IMR-90 (cell line): Measurements from ENCODE around the gene SLC25A21. TPM values are rescaled to one million over a fixed set of nuclear protein-coding genes. Genes with fewer than 3 reads are reported as not detected.

Experiments
- ATAC-seq: fragments of 200-7000 bp; cut with Tn5 transposase; 2 replicates; pipeline ENCODE4 v1.9.1; 2020; ENCODE audit warnings: low read depth, mild to moderate bottlenecking, moderate library complexity
- BruUV-seq: library from RNA; stranded (reverse); fragments of 400-500 nt; replicated peaks from 2 replicates; lab custom pipeline; 2021; lab: Mats Ljungman, UMichigan
- CTCF ChIA-PET: fragments of 300-600 bp; formaldehyde crosslinking; extraction: SDS; loops from one replicate; lab custom pipeline; 2021; ENCODE audit warnings: antibody characterized with exemption; lab: Yijun Ruan, JAX
- POLR2A ChIA-PET: fragments of 300-600 bp; sonication (Branson Sonifier 250); formaldehyde crosslinking; loops from one replicate; lab custom pipeline; 2022; ENCODE audit warnings: antibody characterized with exemption; ENCODE audit not compliant: unreplicated experiment; lab: Charles Lee
- DNase-seq: peaks from one replicate; pipeline ENCODE4 v3.0.0; 2013
- H2AFZ ChIP-seq: replicated peaks from 2 replicates; pipeline ENCODE3; 2013; ENCODE audit warnings: low read length, mild to moderate bottlenecking; ENCODE audit not compliant: poor library complexity
- H2AK5ac ChIP-seq: 2 replicates; pipeline ENCODE4 v1.6.1; 2013; ENCODE audit warnings: low read depth, low read length, inconsistent platforms
- H2AK9ac ChIP-seq: replicated peaks from 2 replicates; pipeline ENCODE3; 2013; ENCODE audit warnings: mild to moderate bottlenecking, low read depth, low read length, moderate library complexity; ENCODE audit not compliant: poor library complexity
- H2BK120ac ChIP-seq: 2 replicates; pipeline ENCODE4 v1.6.1; 2013; ENCODE audit warnings: low read depth, low read length, inconsistent platforms
- H2BK15ac ChIP-seq: 3 replicates; pipeline ENCODE4 v1.6.1; 2013; ENCODE audit warnings: low read depth, low read length, inconsistent platforms
- H2BK20ac ChIP-seq: 2 replicates; pipeline ENCODE4 v1.6.1; 2013; ENCODE audit warnings: low read depth, mild to moderate bottlenecking, inconsistent platforms, low read length, moderate library complexity
- H2BK5ac ChIP-seq: 2 replicates; pipeline ENCODE4 v1.6.1; 2013; ENCODE audit warnings: mild to moderate bottlenecking, low read depth, low read length, inconsistent platforms; ENCODE audit not compliant: poor library complexity, severe bottlenecking
- H3K14ac ChIP-seq: replicated peaks from 2 replicates; pipeline ENCODE4 v1.6.1; 2013; ENCODE audit warnings: low read depth, low read length, inconsistent platforms
- H3K18ac ChIP-seq: 2 replicates; pipeline ENCODE4 v1.6.1; 2013; ENCODE audit warnings: low read depth, low read length, control low read depth
- H3K23ac ChIP-seq: 2 replicates; pipeline ENCODE4 v1.6.1; 2013; ENCODE audit warnings: low read depth, low read length, inconsistent platforms
- H3K27ac ChIP-seq: 2 replicates; pipeline ENCODE4 v1.5.1; 2013; ENCODE audit warnings: mild to moderate bottlenecking, control low read depth, low read length; ENCODE audit not compliant: insufficient read depth
- H3K27me3 ChIP-seq: 2 replicates; pipeline ENCODE4 v1.6.1; 2013; ENCODE audit warnings: low read length; ENCODE audit not compliant: control insufficient read depth, insufficient read depth
- H3K36me3 ChIP-seq: 2 replicates; pipeline ENCODE4 v1.6.1; 2013; ENCODE audit warnings: low read length, mixed read lengths; ENCODE audit not compliant: control insufficient read depth, insufficient read depth
- H3K4ac ChIP-seq: 2 replicates; pipeline ENCODE4 v1.6.1; 2013; ENCODE audit warnings: low read depth, low read length, inconsistent platforms
- H3K4me1 ChIP-seq: 2 replicates; pipeline ENCODE4 v1.6.1; 2013; ENCODE audit warnings: low read length, mixed read lengths; ENCODE audit not compliant: control insufficient read depth, insufficient read depth
- H3K4me2 ChIP-seq: 2 replicates; pipeline ENCODE4 v1.6.1; 2013; ENCODE audit warnings: low read depth, mild to moderate bottlenecking, control low read depth, low read length, moderate library complexity
- H3K4me3 ChIP-seq: 2 replicates; pipeline ENCODE4 v1.5.1; 2013; ENCODE audit warnings: low read depth, mild to moderate bottlenecking, control low read depth, low read length, moderate library complexity; ENCODE audit not compliant: insufficient read depth
- H3K56ac ChIP-seq: 2 replicates; pipeline ENCODE4 v1.6.1; 2013; ENCODE audit warnings: low read length, inconsistent platforms; ENCODE audit not compliant: insufficient read depth; ENCODE audit errors: extremely low read depth
- H3K79me1 ChIP-seq, 2 experiments: 2 replicates each; pipeline ENCODE4 v1.6.1; 2013; ENCODE audit warnings: low read length in 2 of 2, inconsistent platforms in 1 of 2, low read depth in 1 of 2
- H3K9ac ChIP-seq: 2 replicates; pipeline ENCODE4 v1.6.1; 2013; ENCODE audit warnings: low read depth, low read length, control low read depth
- H3K9me1 ChIP-seq: 2 replicates; pipeline ENCODE4 v1.6.1; 2013; ENCODE audit warnings: low read length, inconsistent platforms; ENCODE audit not compliant: insufficient read depth
- H3K9me3 ChIP-seq: 2 replicates; pipeline ENCODE4 v1.6.1; 2013; ENCODE audit warnings: low read length; ENCODE audit not compliant: control insufficient read depth, insufficient read depth
- H4K20me1 ChIP-seq: 2 replicates; pipeline ENCODE4 v1.6.1; 2013; ENCODE audit warnings: low read length, inconsistent platforms; ENCODE audit not compliant: insufficient read depth
- H4K5ac ChIP-seq: 2 replicates; pipeline ENCODE4 v1.6.1; 2013; ENCODE audit warnings: mild to moderate bottlenecking, low read depth, low read length, control low read depth
- H4K8ac ChIP-seq, 2 experiments: 2 replicates each; pipeline ENCODE4 v1.6.1; 2013; ENCODE audit warnings: low read depth in 2 of 2, low read length in 2 of 2, control low read depth in 1 of 2, inconsistent platforms in 1 of 2
- H4K91ac ChIP-seq: 2 replicates; pipeline ENCODE4 v1.6.1; 2013; ENCODE audit warnings: low read depth, low read length, inconsistent platforms; ENCODE audit not compliant: insufficient read depth
- CEBPB ChIP-seq: IDR thresholded peaks from 2 replicates; pipeline ENCODE4 v1.6.1; 2012; ENCODE audit warnings: low read depth, low read length, improper control_type of control experiment
- FOS ChIP-seq: fragments of 150-350 bp; IDR thresholded peaks from 2 replicates; pipeline ENCODE4 v1.6.1; 2016; ENCODE audit warnings: low read depth, low read length
- MAZ ChIP-seq: IDR thresholded peaks from 2 replicates; pipeline ENCODE4 v1.6.1; 2012; ENCODE audit warnings: low read depth, mild to moderate bottlenecking, low read length, improper control_type of control experiment, moderate library complexity, borderline replicate concordance
- NFE2L2 ChIP-seq: fragments of 150-350 bp; IDR thresholded peaks from 2 replicates; pipeline ENCODE4 v1.6.1; 2016; ENCODE audit warnings: low read depth, mild to moderate bottlenecking, low read length
- RCOR1 ChIP-seq: IDR thresholded peaks from 2 replicates; pipeline ENCODE4 v1.6.1; 2012; ENCODE audit warnings: mild to moderate bottlenecking, low read length, improper control_type of control experiment; ENCODE audit not compliant: insufficient replicate concordance
- USF2 ChIP-seq: fragments of 150-350 bp; IDR thresholded peaks from 2 replicates; pipeline ENCODE4 v1.6.1; 2017; ENCODE audit warnings: mild to moderate bottlenecking, antibody characterized with exemption, low read length, low read depth
- WGBS, 2 experiments: methylation state at CpG; one replicate each; pipeline versions ENCODE4 v1.1.5 to v1.1.7; 2013; ENCODE audit warnings: missing lambda C conversion rate in 2 of 2; ENCODE audit not compliant: insufficient read length in 1 of 2; ENCODE audit errors: extremely low coverage in 2 of 2; 5-methylcytosine and 5-hydroxymethylcytosine counted together
- dilution Hi-C: fragments of 300-500 bp; cut with HindIII; formaldehyde crosslinking; loops from one replicate; pipeline ENCODE4 v1.14.3; 2018; ENCODE audit warnings: low sequenced_read_pairs; ENCODE audit not compliant: unreplicated experiment
- in situ Hi-C: fragments of 300-500 bp; cut with MboI; formaldehyde crosslinking; loops from 3 replicates; pipeline ENCODE4 v1.14.3; 2019; ENCODE audit warnings: low sequenced_read_pairs, inconsistent platforms, mixed read lengths
- intact Hi-C: fragments of 100-400 bp; cut with micrococcal nuclease; formaldehyde crosslinking; loops from 2 replicates; pipeline ENCODE4 v1.10.0; 2022
- polyA plus RNA-seq, 3 experiments: library from polyadenylated mRNA; depleted of rRNA; stranded (reverse); fragments of >200 nt; gene quantifications; 2 replicates each; pipeline ENCODE4 v1.2.3, GENCODE V29; 2012; ENCODE audit warnings: low replicate concordance in 1 of 3
- total RNA-seq: library from RNA; depleted of rRNA; stranded (reverse); fragments of >200 nt; gene quantifications from 2 replicates; pipeline ENCODE4 v1.2.3, GENCODE V29; 2012

SLC25A21 gene
- total and polyA plus RNA-seq, 2 of the 4 experiments (the other 2 are of a cell fraction): 0.62 to 0.90 TPM

- Histone ChIP-seq H2BK20ac (no peak overlapping the region), H2AK9ac (no peak overlapping the region), H4K5ac (no peak overlapping the region), H3K4me2 (no peak overlapping the region), H2BK5ac (no peak overlapping the region), H2AK5ac (no peak overlapping the region), H4K20me1 (no peaks in the 10 kb centered on the region), H2AFZ (no peak overlapping the region), H3K14ac (no peak overlapping the region), H3K4me3 (no peak overlapping the region), H3K9ac (no peak overlapping the region), H4K91ac (no peak overlapping the region), H3K23ac (no peak overlapping the region), H2BK15ac (no peak overlapping the region), H3K9me3 (no peaks in the 10 kb centered on the region), H3K56ac (no peak overlapping the region), H3K9me1 (no peaks in the 10 kb centered on the region), H3K27ac (no peak overlapping the region), H3K27me3 (0 out of 2 replicates have a peak, but pooled peaks cover 1% of the 10 kb centered on the region), H2BK120ac (no peak overlapping the region), H3K4ac (no peak overlapping the region), H3K18ac (no peak overlapping the region), H3K79me1 (no peaks in the 10 kb centered on the region), H3K4me1 (no peaks in the 10 kb centered on the region), H3K36me3 (no peaks in the 10 kb centered on the region), H4K8ac (no peak overlapping the region)
- intact Hi-C loops (no loop called here), dilution Hi-C loops (no loop called here), in situ Hi-C loops (no loop called here)
- ATAC-seq (no peak), DNase-seq (no peak)
- 83% methylated on average over 2 of the region's 4 CpGs; no CpG with 5 or more reads in 1 of the 2 experiments for WGBS, 2 experiments
- CTCF ChIA-PET: no interaction called here
- no peak for TF ChIP-seq NFE2L2
- TF ChIP-seq USF2: peak; percentile 10; the same call in 1 of the 2 replicates
- no peak for TF ChIP-seq MAZ
- no peak for TF ChIP-seq FOS
- no peak for TF ChIP-seq CEBPB
- no peak for TF ChIP-seq RCOR1
- POLR2A ChIA-PET: no interaction called here
- BruUV-seq: no TSS peak
Measured at GRCh38 chr14:36824854-36825253, 347.6 kb downstream of the SLC25A21 start.
